ENCODE results near the gene RASGEF1B. TPM values are rescaled to one million over a fixed set of nuclear protein-coding genes. Genes with fewer than 3 reads are reported as not detected.
A peak's percentile ranks its signal among the peaks of the same experiment; 100 is the strongest.

Gene RASGEF1B
- total RNA-seq, 4 donors from 2014 or later, result 9.1 to 18.9 (median 13.9) TPM

DNA sequence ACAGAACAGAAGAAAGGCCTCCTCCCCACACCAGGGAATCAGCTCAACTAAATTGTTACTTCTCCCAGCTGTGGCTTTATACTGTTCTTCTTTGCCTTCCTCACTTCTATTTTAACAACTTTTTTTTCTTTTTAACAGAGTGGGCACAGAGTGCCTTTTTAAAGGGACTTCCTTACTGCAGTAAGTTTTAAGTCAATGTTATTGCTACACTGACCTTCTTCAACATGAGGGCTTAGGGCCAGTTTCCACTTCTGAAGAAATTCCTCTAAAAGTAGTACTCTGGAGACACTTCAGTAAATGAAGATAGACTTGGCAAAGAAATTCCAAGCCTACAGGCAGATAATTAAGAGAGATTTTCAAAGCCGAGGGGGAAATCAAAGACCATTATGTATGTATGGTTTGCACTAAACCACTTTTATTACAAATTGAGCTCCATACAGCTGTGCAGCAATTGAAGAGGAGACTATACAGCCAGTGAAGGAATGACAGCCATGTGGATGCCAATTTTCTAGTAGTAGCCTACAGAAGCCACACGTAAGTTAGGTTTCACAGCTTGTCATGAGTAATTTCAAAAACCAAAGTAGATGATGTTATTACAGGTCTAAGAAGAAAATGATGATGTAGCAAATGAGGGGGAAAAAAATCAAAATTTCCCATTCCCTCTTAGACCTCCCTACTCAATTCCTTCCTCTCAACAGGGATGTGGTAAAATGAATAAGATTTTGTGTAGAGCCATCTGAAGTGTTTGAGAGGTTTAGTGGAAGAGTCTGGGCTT, 36.9 kb upstream of the RASGEF1B start:
- TF ChIP-seq, protein P1, sequence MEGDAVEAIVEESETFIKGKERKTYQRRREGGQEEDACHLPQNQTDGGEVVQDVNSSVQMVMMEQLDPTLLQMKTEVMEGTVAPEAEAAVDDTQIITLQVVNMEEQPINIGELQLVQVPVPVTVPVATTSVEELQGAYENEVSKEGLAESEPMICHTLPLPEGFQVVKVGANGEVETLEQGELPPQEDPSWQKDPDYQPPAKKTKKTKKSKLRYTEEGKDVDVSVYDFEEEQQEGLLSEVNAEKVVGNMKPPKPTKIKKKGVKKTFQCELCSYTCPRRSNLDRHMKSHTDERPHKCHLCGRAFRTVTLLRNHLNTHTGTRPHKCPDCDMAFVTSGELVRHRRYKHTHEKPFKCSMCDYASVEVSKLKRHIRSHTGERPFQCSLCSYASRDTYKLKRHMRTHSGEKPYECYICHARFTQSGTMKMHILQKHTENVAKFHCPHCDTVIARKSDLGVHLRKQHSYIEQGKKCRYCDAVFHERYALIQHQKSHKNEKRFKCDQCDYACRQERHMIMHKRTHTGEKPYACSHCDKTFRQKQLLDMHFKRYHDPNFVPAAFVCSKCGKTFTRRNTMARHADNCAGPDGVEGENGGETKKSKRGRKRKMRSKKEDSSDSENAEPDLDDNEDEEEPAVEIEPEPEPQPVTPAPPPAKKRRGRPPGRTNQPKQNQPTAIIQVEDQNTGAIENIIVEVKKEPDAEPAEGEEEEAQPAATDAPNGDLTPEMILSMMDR (IDR thresholded peaks at IDR 0.05), result no peak
- no peak for TF ChIP-seq POLR2A (IDR thresholded peaks at IDR 0.05)
- WGBS, 2 donors, result 60 to 82% methylated on average over 2 of the region's 2 CpGs
- no peak overlapping the region for H3K4me3 ChIP-seq
- peaks cover 0 to 11% (median 8%) of the 10 kb centered on the region in 3 donors for H3K4me1 ChIP-seq
- DNase-seq, result no peak
- intact Hi-C loops (cut with DNase I), result no loop called here
- H3K27ac ChIP-seq, result peak overlapping the region in 1 of 4 donors; percentile 28
- no peaks in the 10 kb centered on the region for H3K36me3 ChIP-seq
- H3K9me3 ChIP-seq, result no peaks in the 10 kb centered on the region
- H3K27me3 ChIP-seq, result no peaks in the 10 kb centered on the region

DNA sequence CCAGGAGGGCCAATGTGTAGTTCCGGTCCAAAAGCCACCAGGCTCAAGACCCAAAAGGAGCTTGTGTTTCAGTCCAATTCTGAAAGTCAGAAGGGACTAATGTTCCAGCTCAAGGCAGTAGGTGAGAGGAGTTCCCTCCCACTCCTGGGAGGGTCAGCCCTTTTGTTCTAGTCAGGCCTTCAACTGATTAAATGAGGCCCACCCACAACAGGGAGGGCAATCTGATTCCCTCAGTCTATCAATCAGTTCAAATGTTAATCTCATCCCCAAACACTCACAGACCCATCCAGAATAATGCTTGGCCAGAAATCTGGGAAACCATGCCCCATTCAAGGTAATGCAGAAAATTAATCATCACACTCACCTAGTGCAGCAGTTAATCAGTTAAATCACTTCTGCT, 35.8 kb upstream of the RASGEF1B start:
- 38 to 100% methylated on average over 1 of the region's 1 CpG for WGBS, 2 donors
- H3K36me3 ChIP-seq, result no peaks in the 10 kb centered on the region
- H3K27me3 ChIP-seq, result no peaks in the 10 kb centered on the region
- intact Hi-C loops (cut with DNase I), result no loop called here
- H3K4me3 ChIP-seq, result no peak overlapping the region
- TF ChIP-seq, protein P1 (IDR thresholded peaks at IDR 0.05), result no peak
- no peak for TF ChIP-seq POLR2A (IDR thresholded peaks at IDR 0.05)
- H3K27ac ChIP-seq, result no peak overlapping the region
- no peaks in the 10 kb centered on the region for H3K9me3 ChIP-seq
- DNase-seq, result no peak
- peaks cover 0 to 11% (median 8%) of the 10 kb centered on the region in 3 donors for H3K4me1 ChIP-seq

DNA sequence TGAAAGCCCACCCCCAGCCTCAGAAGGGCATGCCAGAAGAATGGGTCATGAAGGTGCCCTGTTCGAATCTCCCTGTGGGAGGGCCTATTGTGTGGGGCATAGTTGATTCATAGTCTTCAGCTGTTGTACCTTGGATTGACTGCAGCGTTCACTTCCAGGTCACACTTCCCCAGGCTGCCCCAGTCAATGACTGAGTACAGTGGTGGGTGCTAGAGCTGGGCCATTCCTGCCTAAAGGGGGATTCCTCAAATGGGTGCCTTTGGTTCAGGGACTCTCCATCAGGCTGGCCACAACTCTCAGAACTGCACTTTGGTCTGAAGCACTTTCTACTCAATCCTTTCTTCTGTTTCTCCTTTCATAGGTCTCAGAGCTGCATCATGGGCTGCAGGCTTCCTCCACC, 35.0 kb upstream of the RASGEF1B start:
- no peak overlapping the region for H3K4me3 ChIP-seq
- peaks cover 0 to 11% (median 8%) of the 10 kb centered on the region in 3 donors for H3K4me1 ChIP-seq
- TF ChIP-seq, protein P1 (IDR thresholded peaks at IDR 0.05), result no peak
- TF ChIP-seq POLR2A (IDR thresholded peaks at IDR 0.05), result no peak
- H3K27me3 ChIP-seq, result no peaks in the 10 kb centered on the region
- intact Hi-C loops (cut with DNase I), result no loop called here
- no peaks in the 10 kb centered on the region for H3K36me3 ChIP-seq
- no peak for DNase-seq
- WGBS, 2 donors, result 63 to 82% methylated on average over 2 of the region's 2 CpGs
- no peaks in the 10 kb centered on the region for H3K9me3 ChIP-seq
- peak overlapping the region in 2 of 4 donors; percentile 9 to 60 for H3K27ac ChIP-seq

DNA sequence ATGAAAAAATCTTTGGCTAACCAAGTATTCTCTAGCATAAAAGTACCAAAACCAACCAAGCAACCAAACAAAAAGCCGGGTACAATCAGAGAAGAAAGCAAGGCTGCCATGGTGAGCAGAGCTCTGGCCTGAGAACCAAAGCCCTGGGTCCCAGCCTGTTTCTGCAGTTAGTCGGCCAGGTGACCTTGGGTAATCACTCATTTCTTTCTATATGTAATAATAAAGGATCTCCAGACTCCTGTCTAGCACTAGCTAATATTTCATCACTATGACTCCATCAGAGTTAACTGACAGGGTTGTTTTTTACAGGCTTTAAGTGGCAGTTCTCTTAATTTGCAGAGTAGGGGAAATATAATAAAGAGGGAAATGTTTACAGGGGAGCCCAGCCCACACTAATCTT, 34.0 kb upstream of the RASGEF1B start:
- Histone ChIP-seq H3K4me3 (no peak overlapping the region), H3K36me3 (no peaks in the 10 kb centered on the region), H3K27ac (peak overlapping the region in 3 of 4 donors; percentile 60 to 73 (median 73)), H3K27me3 (no peaks in the 10 kb centered on the region), H3K9me3 (no peaks in the 10 kb centered on the region), H3K4me1 (peaks cover 0 to 11% (median 8%) of the 10 kb centered on the region in 3 donors)
- no peak for DNase-seq
- intact Hi-C loops (cut with DNase I), result no loop called here
- WGBS, 2 donors, result 72 to 80% methylated on average over 2 of the region's 2 CpGs
- TF ChIP-seq, protein P1 (IDR thresholded peaks at IDR 0.05), result no peak
- no peak for TF ChIP-seq POLR2A (IDR thresholded peaks at IDR 0.05)

DNA sequence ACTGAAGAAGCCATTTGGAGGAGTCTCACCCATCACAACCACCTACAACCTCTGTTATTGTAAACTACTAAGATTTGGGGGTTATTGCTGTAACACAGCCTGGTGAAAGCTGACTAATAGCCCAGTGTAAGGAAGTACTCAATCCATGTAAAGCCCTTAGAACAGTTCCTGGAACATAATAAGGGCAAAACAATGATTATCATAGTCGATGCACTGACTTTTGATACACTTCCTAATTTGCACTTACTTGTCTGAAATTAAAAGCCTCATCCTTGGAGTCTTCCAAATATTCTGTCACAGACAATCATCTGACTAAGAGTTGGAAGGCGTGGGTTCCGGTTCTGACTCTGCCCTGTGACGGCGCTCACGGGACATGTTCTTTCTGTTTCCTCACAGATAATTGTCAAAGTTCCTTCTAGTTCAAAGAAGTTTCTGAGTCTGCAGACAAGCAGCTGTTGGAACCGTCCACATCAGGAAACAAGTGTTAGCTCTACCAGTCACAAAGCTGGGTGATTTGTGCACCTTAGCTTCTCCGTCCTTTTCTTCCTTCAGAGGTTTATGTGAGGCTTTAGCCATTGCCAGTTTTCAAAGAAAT, 33.4 kb upstream of the RASGEF1B start:
- intact Hi-C loops (cut with DNase I), result no loop called here
- 42 to 54% methylated on average over 8 of the region's 8 CpGs for WGBS, 2 donors
- Histone ChIP-seq H3K4me1 (peaks cover 0 to 11% (median 8%) of the 10 kb centered on the region in 3 donors), H3K36me3 (no peaks in the 10 kb centered on the region), H3K27me3 (no peaks in the 10 kb centered on the region), H3K9me3 (no peaks in the 10 kb centered on the region), H3K27ac (peak overlapping the region in 3 of 4 donors; percentile 63 to 83 (median 73)), H3K4me3 (peak overlapping the region in 1 of 4 donors; percentile 13)
- peak; percentile 23 for DNase-seq
- TF ChIP-seq, protein P1 (IDR thresholded peaks at IDR 0.05), result no peak
- peak in 2 of 4 donors; percentile 31 to 33 for TF ChIP-seq POLR2A (IDR thresholded peaks at IDR 0.05)

Measured in esophagus squamous epithelium (tissue), 5 donors.